HG02678 (cell line): Measurements from ENCODE around the gene MAP1B.

ENCODE experiments used
- ATAC-seq: cut with Tn5 transposase; IDR thresholded peaks from one replicate; pipeline ENCODE4 v1.9.1; 2021; ENCODE audit warnings: mild to moderate bottlenecking, moderate library complexity; ENCODE audit not compliant: unreplicated experiment

The MAP1B gene

DNA sequence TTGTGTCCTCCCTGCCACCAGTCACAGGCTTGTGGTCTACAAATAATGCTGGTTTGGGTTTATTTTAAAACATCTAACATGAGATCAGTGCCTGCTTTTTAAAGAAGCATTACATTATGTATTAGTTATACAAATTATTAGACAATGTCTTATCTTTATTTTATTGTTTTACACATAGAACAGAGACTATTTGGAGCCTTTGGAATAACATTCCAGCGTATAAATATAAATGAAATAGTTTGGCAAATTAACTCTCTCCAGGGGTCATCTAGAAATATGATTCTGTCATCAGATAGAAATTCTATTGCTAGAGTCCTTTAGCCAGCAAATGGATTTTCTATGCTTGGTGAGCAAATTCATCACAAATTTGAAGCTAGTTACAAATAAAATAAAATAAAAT, 22.4 kb downstream of the MAP1B start:
- no peak for ATAC-seq

DNA sequence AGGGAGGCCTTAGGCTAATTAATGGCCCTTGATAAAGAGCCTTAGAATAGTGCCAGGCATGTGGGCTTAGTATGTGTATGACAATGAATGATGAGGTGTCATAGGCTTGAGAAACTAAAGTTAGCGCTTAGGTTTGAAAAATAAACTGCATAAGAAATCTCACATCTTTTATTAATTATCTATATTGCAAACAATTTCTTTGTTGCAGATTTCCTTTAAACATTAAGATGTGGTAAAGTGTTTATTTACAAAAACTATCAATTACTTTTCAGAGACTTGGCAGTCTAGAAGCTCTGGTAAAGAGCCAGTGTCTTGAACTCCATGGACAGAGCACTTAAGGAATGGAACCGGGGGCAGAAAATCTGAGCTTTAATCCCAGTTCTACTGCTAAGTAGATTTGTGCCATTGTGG, 23.1 kb downstream of the MAP1B start:
- no peak for ATAC-seq

DNA sequence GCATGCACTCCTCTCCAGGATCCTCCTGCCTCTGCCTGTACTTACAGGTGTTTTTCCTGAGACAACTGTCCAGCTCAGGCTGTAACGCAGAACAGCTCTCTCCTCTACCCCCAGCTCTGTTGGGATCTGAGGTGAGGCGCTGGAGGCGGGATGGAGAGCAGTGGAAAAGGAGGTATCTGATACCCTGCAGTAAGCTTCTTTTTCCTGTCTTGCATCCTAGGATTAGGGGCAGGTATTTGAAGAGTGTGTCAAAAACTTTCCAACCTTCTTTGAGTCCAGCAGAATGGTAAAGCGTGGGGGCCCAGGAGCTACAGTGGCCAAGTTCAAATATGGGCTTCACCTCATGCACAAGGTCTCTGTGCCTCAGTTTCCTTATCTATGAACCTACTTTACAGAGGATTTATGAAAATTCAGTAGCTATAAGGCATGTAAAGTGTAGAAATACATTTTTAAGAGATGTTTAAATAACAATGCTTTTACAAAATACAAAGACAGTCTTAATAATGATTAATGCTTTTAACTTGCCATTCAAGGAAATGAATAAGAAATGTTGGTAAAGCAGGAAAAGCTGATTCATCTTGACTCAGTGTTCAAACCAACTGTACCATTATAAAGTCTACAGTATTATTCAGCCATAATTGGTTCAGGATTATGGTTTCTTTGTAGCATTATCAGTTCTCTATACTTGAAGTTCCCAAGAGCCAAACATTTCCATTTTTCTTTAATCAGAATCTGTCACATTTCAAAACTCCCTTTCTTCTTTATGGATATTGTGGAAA, 26.1 kb downstream of the MAP1B start:
- ATAC-seq: no peak

DNA sequence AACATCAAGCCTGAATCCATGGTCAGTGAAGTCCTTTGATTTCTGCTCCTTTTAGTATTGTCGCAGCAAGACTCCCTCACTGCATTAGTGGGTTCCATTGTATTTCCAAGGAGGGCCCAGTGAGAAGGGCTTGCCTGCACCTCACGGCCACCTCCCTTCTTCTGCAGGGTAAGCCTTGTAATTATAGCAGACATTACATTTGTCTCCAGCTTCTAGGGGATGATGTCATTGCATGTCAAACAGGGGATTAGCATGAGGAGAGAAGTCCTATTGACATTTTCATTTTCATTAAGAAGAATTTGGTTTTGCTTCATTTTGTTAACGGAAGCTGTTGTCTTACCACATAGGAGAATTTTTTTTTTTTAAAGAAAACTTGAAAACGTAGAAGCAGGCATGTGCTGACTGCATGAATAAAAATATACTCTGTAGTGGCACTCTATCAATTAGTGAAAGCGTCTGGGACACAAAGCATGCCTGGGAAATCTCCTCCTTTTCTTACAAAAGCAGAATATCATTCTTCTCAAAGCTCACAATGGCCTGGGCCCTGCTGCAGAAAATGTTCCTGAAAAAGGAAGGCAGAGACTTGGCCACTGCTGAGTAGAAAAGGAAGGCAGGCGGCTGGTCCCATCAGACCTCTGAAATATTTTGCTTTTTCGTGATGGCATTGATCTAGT, 27.1 kb downstream of the MAP1B start:
- ATAC-seq: no peak

DNA sequence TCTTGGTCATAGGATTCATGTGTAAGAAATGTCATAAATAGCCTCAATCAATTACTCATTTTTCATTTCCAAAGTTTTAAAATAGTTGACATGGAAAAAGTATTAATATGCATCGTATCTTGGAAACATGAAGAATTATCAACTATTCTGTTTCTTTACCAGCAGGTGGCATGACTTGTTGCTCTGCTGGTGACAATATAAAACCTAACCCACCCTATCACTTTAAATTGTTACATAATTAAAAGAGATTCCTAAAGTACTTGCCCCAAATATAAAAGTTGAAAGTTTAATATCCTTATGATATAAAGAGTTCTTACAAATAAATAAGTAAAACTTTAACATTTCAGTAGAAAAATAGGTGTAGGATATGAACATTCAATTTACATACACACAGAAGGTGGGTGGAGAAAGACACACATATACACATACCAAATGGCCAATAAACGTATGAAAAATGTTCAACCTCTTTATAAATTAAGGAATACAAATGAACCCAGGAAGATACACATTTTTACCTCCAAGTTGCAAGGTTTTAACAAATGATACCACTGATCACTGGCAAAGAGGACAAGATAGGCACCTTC, 30.6 kb downstream of the MAP1B start:
- ATAC-seq: no peak

DNA sequence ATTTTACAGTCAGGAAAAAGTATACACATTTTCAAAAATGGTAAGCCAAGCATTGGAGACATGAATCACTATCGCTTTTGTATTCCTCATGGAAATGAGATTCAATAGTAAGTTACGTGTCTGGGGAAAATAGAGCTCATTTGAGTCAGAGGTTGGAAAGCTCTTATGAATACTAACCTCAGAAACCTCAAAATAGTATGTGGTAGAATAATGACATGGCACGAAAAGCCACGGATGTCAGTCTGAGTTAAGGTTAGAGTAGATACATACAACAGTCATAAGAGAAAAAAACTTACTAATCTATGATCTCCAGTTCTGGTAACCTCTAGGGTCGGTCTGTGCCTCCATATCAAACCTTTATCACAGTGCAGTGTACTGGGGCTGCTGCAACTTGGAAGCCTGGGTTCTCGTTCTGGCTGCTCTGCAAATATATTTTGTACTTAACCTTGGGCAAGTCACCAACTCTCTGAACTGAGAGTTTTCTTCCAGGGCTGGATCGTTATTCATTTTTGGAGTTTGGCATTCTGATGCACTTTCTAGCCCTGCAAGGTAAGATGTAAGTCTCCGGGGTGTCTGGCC, 31.8 kb downstream of the MAP1B start:
- peak; percentile 66 for ATAC-seq

DNA sequence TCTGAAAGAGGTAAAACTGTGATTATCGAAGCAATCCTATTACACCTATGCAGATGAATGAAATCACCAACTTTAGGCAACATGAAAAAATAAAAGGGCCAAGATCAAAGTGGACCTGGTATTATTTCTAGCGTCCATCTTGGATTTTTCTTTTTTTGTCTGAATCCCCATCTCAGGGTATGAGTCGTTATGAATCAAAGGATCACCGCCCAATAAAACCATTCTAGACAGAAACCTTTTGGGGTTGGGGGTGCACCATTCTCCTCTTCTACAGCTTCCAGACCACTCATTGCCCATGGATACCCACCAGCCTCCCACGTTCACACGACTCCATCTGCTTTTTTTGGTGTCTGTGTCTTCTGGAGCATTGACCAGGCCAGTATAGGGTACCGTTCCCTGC, 33.4 kb downstream of the MAP1B start:
- ATAC-seq: no peak

DNA sequence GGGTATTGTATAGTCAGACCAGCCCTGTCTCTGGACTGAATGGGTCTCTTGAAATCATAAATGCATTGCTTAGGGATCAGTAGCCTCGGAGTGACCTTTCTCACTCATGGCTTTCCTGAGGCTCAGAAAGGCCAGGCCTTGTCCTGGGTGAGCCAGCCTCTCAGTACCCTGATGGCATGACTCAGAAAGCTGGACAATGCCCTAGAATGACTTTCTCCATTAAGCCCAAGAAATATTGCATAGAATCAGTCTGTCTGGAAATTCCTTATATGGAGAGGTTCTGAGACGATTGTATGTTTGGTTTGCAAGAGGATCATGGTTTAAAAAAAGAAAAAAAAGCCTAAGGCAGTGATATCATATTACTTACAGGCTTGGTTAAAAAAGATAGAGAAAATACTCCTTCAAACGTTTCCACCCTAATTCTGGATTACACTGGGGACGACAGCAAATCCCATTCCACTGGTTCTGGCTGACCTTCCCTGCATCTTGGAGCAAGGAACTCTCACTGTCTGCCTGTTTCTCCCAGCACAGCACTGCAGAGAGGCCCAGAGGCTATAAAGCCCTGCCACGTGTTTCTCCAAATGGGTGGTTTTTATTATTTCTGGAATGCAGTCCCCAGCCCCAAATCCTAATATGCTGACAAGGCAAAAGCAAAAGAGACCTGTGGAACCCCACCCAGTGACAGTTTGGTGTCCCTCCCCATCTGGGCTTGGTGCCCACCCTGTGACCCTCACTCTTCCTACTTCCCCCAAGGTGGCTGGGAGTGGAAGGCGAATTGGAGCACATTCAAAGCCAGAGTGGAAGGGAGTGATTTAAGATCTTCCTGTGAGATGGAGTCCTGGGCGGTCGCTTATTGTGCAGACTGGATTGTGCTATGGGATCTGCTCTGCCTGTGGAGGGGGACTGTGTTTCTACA, 34.4 kb downstream of the MAP1B start:
- ATAC-seq: no peak

DNA sequence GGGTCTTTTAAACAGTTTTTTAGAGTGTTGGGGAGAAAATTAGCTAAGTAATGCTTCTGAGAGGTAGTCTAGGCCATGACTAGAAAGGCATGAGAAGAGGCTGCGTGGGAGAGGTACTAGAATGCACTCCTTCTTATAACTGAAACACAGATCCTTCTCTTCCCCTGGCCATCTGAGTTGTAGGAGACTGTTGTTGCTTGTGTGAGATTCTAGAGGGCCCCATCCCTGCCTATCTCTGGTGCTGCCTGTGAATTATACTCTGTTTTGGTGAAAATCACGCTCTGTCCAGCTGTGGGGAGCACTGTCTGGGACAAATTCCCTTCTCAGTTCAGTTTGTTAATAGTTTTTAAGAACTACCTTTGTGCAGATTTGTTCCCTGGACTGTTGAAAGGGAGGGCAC, 37.5 kb downstream of the MAP1B start:
- ATAC-seq: no peak

DNA sequence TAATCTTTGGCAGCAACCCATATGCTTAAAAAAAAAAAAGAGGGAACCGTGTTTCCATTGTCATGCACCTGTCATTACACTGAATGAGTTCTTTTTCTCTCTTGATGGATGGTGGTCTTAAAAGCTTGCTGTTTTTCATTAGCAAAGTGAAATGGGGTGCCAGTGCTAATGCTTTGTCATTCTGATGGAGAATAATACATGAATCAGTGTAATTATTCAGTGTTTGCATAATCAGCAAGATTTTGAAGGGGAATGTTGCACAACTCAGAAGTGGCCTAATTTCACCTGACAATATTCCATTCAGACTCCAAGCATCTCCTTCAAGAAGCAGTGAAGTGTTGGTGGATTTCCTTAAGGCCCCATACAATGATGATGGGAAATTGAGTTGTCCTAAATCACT, 38.1 kb downstream of the MAP1B start:
- no peak for ATAC-seq

DNA sequence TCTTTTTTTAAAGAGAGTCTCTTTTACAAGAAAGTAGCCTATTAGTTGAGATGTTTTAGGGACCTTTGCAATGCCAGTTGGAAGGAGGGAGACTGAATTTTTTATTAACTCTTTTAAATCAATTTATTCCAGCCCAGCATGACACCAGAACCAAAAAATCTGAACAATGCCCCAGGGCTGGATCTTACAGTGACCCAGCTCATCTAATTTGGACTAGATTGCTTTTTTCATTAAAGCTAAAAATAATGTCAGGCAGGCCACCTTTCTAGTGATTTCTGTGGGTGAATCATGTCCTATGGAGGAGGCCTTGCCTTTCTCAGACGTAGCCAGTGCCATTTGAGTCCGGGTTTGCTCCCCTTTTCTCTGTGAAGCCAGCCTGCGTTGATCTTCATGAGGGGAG, 38.8 kb downstream of the MAP1B start:
- ATAC-seq: no peak

DNA sequence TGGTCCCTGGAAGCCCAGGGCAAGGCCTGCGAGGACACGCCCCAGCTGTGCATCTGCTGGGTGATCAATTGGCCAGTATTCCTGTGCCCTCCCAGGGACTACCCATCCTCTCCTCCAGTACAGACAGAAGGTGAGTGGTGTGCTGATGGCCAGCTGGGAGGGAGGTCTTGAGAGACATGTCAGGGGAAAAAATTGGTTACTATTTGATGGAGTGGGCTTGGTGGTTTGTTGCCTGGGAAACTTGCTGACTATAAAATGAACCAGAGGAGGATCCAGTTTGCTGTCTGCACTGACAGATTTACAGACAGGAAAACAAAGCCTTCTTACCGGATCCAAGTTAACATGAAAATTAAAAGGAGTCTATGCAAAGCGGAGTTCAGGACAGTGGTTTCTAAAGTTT, 40.3 kb downstream of the MAP1B start:
- no peak for ATAC-seq

DNA sequence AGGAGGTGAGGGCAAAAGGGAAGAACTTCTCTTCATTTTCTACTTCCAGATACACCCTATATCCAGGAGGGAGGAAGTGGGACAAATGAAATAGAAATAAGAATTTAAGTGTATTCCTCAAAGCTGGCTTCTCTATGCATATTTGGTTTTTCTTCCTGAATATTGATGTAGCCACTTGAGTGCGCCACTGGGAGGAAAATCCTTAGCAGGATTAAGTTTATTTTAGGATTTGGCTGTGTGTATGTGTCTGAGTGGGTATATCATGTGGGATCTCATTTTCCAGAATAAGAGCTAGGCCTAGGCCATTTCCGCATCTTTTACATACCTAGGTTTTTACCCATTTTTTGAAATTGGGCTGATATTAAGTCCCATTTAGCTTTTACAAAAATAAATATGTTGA, 42.5 kb downstream of the MAP1B start:
- no peak for ATAC-seq

DNA sequence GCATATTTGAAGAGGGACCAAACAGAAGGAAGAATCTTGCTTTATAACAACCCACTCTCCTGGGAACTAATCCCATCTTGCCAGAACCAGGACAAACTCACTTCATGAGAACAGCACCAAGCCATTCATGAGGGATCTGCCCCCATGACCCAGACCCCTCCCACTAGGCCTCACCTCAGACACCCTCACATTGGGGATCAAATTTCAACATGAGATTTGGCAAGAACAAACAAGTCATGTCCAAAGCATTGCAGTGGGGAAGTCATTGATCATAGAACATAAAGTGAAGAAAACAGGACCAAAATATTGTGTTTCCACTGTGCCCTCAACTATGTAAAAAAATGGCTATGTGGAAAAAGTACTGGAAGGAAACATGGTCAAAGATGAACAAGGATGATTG, 43.9 kb downstream of the MAP1B start:
- ATAC-seq: no peak

DNA sequence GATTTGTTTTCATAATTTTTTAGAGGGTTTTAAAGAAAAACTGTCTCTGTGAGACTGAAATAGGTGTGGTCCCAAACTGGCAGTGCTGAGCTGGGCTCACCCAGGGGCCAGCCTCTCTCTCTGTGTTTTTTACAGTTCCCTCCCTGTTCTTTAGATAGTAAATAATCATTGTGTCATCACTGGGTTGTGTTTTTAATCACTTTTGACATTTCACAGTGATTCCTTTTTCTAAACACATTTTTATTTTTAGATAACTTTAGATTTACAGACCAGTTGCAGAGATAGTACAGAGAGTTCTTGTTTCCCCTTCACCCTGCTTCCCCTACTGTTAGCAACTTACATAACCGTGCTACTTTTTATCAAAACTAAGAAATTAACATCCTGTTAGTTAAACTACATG, 44.4 kb downstream of the MAP1B start:
- ATAC-seq: no peak

DNA sequence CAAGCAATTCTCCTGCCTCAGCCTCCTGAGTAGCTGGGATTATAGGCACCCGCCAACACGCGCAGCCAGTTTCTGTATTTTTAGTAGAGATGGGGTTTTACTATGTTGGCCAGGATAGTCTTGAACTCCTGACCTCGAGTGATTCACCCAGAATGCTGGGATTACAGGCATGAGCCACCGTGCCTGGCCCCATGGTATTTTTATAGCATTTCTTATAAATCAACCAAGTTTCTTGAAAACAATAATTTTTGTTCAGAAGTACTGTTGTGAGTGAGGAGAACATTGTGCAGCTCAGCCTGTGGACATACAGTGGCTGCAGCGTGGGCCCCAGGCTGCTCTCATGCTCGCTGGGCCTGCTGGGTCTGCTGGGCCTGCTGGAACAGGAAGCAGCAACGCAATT, 45.3 kb downstream of the MAP1B start:
- no peak for ATAC-seq

DNA sequence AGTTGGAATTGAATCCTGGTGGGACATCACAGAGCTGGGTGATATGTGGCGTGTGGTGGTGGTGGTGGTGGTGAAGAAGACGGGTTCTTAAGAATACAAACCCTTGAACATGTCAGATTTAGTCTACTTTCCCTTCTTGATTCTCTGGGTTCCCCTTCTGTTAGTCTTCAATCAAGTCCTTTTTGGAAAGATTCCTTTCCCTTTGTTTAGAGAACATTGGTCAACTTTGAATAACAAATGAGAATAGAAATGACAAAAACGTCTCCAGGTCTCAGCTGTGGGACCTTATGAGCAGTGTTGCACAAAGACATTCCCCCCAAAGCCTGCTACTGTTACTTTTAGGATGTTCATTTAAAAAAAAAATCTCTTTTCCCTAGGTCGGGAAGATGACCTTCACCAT, 46.3 kb downstream of the MAP1B start:
- ATAC-seq: no peak

DNA sequence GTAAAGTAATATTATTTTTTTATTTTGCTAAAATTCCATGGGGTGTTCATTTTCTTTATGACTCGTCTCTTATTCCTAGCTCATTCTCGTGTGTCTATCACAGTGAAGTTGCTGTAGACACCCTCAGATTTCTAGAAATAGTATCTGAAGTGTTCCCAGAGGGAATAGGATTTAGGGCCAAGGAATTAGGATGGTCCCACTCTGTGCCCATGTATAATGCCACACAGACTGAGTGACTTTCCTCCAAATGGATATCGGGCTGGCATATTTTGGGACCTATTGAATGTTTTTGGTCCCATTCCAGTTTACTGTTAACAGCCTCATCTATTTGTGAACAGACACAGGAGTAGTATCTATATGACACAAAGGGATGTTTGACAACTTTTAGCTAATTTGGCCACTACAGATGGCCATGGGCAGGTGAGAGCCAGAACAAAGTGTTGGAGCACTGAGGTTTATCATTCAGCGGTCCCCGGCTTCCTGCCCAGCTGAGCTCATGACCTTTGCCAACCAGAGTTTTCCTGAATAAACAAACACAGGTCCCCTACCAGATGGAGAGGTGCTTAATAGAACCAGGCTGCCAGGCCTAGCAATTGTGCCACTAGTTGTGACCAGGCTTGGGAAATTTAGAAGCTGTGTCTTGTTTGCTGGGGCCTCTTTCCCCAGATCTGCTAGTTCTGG, 46.9 kb downstream of the MAP1B start:
- no peak for ATAC-seq

DNA sequence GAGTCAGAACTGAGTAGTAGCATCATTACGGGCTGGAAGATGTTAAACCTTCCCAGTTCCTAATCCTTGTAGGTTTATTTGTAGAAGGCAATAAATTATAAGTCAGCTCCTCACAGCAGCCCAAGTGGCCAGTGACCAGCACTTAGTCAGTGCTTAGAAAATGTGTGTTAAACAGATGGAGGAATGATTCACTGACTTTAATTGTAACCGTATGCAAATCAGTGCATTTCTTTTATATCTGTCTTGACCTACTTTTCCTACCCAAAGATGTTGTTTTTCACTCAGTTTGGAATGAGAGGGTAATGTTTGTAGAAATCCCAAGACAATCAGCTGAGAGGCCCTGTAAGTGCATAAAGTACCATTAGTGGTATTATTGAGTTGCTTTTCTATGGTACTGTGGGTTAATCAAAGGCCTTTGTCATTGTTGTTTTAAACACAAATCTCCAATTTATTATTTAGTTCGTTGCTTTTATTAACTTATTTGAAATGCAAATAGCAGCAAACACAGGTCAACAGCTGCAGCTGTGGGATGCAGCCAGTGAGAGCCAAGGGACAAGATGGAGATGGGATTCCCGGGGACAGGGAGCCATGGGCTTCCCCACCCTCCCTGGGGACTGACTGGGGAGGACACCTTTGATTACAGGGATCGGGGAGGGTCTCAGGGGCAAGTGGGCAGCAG, 49.8 kb downstream of the MAP1B start:
- no peak for ATAC-seq

DNA sequence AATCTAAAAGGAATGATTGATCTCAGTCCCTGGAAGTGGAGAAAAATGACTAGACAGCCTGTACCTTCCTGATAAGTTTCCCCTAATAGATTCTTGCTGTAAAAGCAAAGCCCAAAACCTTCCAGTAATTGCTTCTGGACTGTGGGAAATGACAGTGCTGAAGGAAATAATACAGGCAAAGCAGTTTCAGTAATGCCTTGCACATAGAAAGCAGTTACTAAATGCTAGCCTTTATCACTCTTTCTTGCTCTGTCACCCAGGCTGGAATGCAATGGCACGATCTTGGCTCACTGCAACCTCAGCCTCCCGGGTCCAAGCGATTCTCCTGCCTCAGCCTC, 50.3 kb downstream of the MAP1B start:
- ATAC-seq: no peak
